Stimulated activated CD8-positive, alpha-beta memory T cell treated with anti-CD3 and anti-CD28 coated beads, Interleukin-4, amount 100 ng/mL, for 24 hours (primary cell): Measurements from ENCODE around the gene SORBS1.

Experiments
- DNase-seq: peaks from one replicate; pipeline ENCODE4 v3.0.0-alpha.2; 2020; ENCODE audit warnings: low read depth

SORBS1 gene

GRCh38 chr10:95459446-95460045 is 101.6 kb downstream of the SORBS1 start:
- DNase-seq = no peak

- no peak for DNase-seq
Measured at GRCh38 chr10:95458871-95459270, 102.3 kb downstream of the SORBS1 start.

- DNase-seq = no peak
Measured at GRCh38 chr10:95458014-95458413, 103.2 kb downstream of the SORBS1 start.

- DNase-seq = no peak
Measured at GRCh38 chr10:95457319-95457886, 103.8 kb downstream of the SORBS1 start.

GRCh38 chr10:95456516-95456915 is 104.7 kb downstream of the SORBS1 start:
- no peak for DNase-seq

GRCh38 chr10:95454940-95455339 is 106.2 kb downstream of the SORBS1 start:
- DNase-seq = no peak

- DNase-seq = no peak
Measured at GRCh38 chr10:95454356-95454755, 106.8 kb downstream of the SORBS1 start.

- DNase-seq = no peak
Measured at GRCh38 chr10:95451568-95452524, 109.3 kb downstream of the SORBS1 start.

- DNase-seq = no peak
Measured at GRCh38 chr10:95451150-95451549, 110.0 kb downstream of the SORBS1 start.

GRCh38 chr10:95450188-95450587 is 111.0 kb downstream of the SORBS1 start:
- DNase-seq = no peak

- DNase-seq = no peak
Measured at GRCh38 chr10:95447685-95448084, 113.5 kb downstream of the SORBS1 start.

- DNase-seq = no peak
Measured at GRCh38 chr10:95445837-95446486, 115.2 kb downstream of the SORBS1 start.

GRCh38 chr10:95445223-95445836 is 115.8 kb downstream of the SORBS1 start:
- DNase-seq = no peak

- no peak for DNase-seq
Measured at GRCh38 chr10:95444792-95445191, 116.4 kb downstream of the SORBS1 start.

- DNase-seq = no peak
Measured at GRCh38 chr10:95443636-95444035, 117.5 kb downstream of the SORBS1 start.

- no peak for DNase-seq
Measured at GRCh38 chr10:95442341-95442740, 118.8 kb downstream of the SORBS1 start.

- DNase-seq = no peak
Measured at GRCh38 chr10:95441547-95441923, 119.6 kb downstream of the SORBS1 start.

GRCh38 chr10:95440756-95441546 is 120.2 kb downstream of the SORBS1 start:
- DNase-seq = no peak

- DNase-seq = no peak
Measured at GRCh38 chr10:95440038-95440725, 121.0 kb downstream of the SORBS1 start.

GRCh38 chr10:95438781-95439180 is 122.4 kb downstream of the SORBS1 start:
- no peak for DNase-seq

- DNase-seq = no peak
Measured at GRCh38 chr10:95437669-95438068, 123.5 kb downstream of the SORBS1 start.
